ENCODE measurements around the gene MAGEB18.

- TF ChIP-seq CTCF (IDR thresholded peaks at IDR 0.05; ENCODE audit: low read length) (no peak), EZH2 (IDR thresholded peaks at IDR 0.05; ENCODE audit: borderline replicate concordance, low read length) (no peak)
These were observed 22.2 kb downstream of the MAGEB18 start, which contains the start of gene MAGEB6B for GRCh38 chrX:26160301-26160700.

All from OCI-LY1 (cell line).